Mesodermal cell (in vitro differentiated cells): ENCODE data around the gene CERK.
"Not testable (repeated sequence)": the region's sequence is repeated elsewhere in the genome, so short reads cannot be mapped to it uniquely, and the experiment has no call there.

Experiments used
- H3K27ac ChIP-seq: 2 replicates; pipeline ENCODE4 v1.7.0; 2013; ENCODE audit warnings: mild to moderate bottlenecking, low read depth, low read length, moderate library complexity; ENCODE audit not compliant: severe bottlenecking
- H3K36me3 ChIP-seq: 2 replicates; pipeline ENCODE4 v1.7.1; 2013; ENCODE audit warnings: mild to moderate bottlenecking, low read length, moderate library complexity; ENCODE audit not compliant: control insufficient read depth, insufficient read depth
- H3K4me1 ChIP-seq: one replicate; pipeline ENCODE4 v1.7.1; 2013; ENCODE audit warnings: mild to moderate bottlenecking, low read length; ENCODE audit not compliant: insufficient read depth, control insufficient read depth, poor library complexity, severe bottlenecking
- H3K4me3 ChIP-seq: 2 replicates; pipeline ENCODE4 v1.7.0; 2013; ENCODE audit warnings: low read length, control low read depth, mild to moderate bottlenecking; ENCODE audit not compliant: insufficient read depth, poor library complexity, severe bottlenecking; ENCODE audit errors: extremely low read depth
- H3K9me3 ChIP-seq: 2 replicates; pipeline ENCODE4 v1.7.1; 2013; ENCODE audit warnings: mild to moderate bottlenecking, low read length, moderate library complexity; ENCODE audit not compliant: control insufficient read depth
- WGBS, 2 experiments: methylation state at CpG; one replicate each; pipeline ENCODE4 v1.1.5; 2013; ENCODE audit warnings: missing lambda C conversion rate in 2 of 2; ENCODE audit not compliant: insufficient coverage in 2 of 2; 5-methylcytosine and 5-hydroxymethylcytosine counted together

Gene CERK

DNA sequence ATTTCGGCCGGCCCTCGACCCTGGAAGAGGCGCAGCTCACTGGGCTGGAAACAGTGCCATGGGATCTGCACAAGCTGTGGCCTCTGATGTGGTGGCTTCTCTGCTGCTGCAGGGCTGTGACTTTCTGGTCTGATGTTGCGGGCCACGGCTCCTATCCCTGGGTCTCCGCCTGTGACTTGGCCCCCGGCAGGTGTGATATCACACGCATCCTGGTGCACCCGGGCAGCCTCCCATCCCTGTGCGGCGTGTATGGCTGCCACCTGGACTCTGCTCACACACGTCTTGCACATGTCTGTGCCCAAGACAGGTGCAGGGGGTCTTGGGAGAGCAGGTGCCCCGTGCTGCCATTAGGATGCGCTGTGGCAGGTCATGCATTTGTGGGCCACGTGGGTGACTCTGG is 86.7 kb downstream of the CERK start:
- Histone ChIP-seq H3K4me3 (no peak overlapping the region), H3K4me1 (peaks cover 20% of the 10 kb centered on the region), H3K27ac (no peak overlapping the region), H3K36me3 (no peaks in the 10 kb centered on the region), H3K9me3 (no peaks in the 10 kb centered on the region)
- WGBS, 2 experiments: 95 to 97% methylated on average over 15 to 16 of the region's 16 CpGs

- WGBS, 2 experiments: 94 to 97% methylated on average over 16 to 20 of the region's 25 CpGs
- Histone ChIP-seq H3K4me3 (no peak overlapping the region), H3K9me3 (no peaks in the 10 kb centered on the region), H3K36me3 (no peaks in the 10 kb centered on the region), H3K4me1 (peaks cover 20% of the 10 kb centered on the region), H3K27ac (no peak overlapping the region)
Observed at GRCh38 chr22:46650078-46650810, 87.8 kb downstream of the CERK start.

DNA sequence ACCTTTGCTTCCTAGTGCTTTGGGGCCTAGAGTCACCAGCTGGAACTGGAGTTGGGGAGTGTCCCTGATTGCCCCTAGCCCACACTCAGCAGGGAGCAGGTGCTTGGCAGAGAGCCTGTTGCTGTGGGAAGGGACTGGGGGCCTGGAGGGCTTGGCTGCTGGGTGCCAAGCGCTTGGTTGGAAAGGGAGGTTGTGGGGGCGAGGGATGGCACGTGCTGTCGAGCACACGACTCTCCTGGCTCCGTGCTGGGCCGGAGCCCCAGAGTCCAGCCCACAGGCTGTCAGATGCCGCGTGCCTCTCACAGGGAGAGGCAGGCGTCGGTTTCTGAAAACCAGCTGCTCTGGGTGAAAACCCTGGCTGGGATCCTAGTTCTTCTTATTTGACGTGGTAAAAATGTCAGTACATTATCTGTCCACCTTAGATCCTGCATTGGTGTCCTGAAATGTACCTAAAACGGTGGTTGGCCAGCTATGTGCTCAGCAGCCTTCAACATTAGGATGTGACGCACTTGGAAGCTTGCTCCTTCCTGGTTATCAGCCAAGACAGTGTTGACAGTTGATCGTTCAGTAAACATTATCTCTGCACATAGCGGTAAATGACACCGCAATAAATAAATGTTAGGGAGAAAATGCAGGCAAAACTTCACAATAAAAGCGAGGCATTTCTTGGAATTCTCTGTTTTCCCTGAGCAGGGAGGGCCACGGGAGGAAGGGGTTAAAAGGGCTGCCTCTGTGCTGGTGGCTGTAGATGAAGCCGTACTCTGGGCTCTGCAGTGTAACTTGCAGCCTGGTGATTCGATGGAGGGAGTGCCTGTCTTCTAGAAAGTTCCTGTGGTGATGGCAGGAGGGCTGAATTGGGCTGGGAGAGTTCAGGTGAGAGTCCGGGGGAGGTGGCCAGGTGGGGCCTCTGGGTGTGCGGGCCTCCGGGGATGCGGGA is 88.6 kb downstream of the CERK start:
- Histone ChIP-seq H3K9me3 (no peaks in the 10 kb centered on the region), H3K36me3 (no peaks in the 10 kb centered on the region), H3K4me3 (no peak overlapping the region), H3K27ac (no peak overlapping the region), H3K4me1 (peaks cover 20% of the 10 kb centered on the region)
- WGBS, 2 experiments: 94 to 96% methylated on average over 21 to 25 of the region's 25 CpGs

GRCh38 chr22:46648225-46648820 is 89.7 kb downstream of the CERK start:
- H3K27ac ChIP-seq, H3K9me3 ChIP-seq, H3K36me3 ChIP-seq, H3K4me3 ChIP-seq: not testable (repeated sequence)
- peaks cover 18% of the 10 kb centered on the region for H3K4me1 ChIP-seq
- WGBS, 2 experiments: 84 to 98% methylated on average over 2 of the region's 2 CpGs

DNA sequence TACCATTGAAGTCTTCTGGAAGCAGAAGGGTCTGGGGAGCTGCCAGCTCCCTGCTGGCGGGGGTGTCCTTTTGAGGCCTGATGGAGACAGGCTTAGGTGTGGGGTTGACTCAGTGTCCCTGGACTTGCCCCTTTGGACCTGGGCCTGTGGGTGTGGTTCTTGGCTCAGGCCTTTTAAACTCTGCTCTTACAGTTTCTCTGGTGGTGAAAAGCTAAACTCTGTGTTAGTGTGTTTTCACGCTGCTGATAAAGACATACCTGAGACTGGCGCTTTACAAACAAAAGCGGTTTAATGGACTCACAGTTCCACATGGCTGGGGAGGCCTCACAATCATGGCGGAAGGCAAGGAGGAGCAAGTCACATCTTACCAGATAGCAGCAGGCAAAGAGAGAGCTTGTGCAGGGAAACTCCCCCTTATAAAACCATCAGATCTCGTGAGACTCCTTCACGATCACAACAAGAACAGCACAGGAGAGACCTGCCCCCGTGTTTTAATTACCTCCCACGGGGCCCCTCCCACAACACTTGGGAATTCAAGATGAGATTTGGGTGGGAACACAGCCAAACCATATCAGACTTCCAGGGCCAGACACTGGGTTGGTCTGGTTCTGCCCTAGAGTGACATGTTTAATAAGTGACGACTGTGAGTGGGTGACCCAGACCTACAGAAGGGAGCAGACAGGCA is 91.4 kb downstream of the CERK start:
- H3K4me3 ChIP-seq: no peak overlapping the region
- 93 to 95% methylated on average over 6 to 7 of the region's 10 CpGs for WGBS, 2 experiments
- H3K4me1 ChIP-seq: peaks cover 6% of the 10 kb centered on the region
- H3K36me3 ChIP-seq: no peaks in the 10 kb centered on the region
- H3K27ac ChIP-seq: no peak overlapping the region
- no peaks in the 10 kb centered on the region for H3K9me3 ChIP-seq

DNA sequence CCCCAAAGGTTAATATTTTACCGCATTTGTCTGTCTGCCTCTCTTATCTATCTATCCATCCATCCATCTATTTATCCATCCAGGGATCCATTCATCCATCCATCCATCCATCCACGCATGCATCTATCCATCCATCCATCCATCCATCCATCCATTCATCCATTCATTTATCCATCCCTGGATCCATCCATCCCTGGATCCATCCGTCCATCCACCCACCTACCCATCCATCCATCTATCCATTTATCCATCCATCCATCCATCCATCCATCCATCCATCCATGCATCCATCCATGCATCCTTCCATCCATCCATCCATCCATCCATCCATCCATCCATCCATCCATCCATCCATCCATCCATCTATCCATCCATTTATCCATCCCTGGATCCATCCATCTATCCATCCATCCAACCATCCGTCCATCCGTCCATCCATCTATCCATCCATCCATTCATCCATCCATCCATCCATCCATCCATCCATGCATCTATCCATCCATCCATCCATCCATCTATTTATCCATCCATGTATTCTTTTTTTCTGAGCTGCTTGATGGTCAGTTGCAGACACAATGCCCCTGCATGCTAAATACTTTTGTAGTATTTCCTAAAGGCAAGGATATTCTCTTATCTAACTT is 95.1 kb downstream of the CERK start:
- 92 to 95% methylated on average over 5 of the region's 5 CpGs for WGBS, 2 experiments
- H3K27ac ChIP-seq, H3K4me3 ChIP-seq, H3K9me3 ChIP-seq, H3K4me1 ChIP-seq, H3K36me3 ChIP-seq: not testable (repeated sequence)

GRCh38 chr22:46641811-46642266 is 96.2 kb downstream of the CERK start:
- 95% methylated on average over 7 of the region's 7 CpGs for WGBS, 2 experiments
- H3K4me3 ChIP-seq: no peak overlapping the region

GRCh38 chr22:46640293-46641055 is 97.6 kb downstream of the CERK start:
- H3K9me3 ChIP-seq: no peaks in the 10 kb centered on the region
- H3K4me3 ChIP-seq: no peak overlapping the region
- H3K27ac ChIP-seq: no peak overlapping the region
- peaks cover 5% of the 10 kb centered on the region for H3K4me1 ChIP-seq
- 84 to 87% methylated on average over 8 to 12 of the region's 24 CpGs for WGBS, 2 experiments
- H3K36me3 ChIP-seq: peaks cover 13% of the 10 kb centered on the region

More at GRCh38 chr22:46641811-46642266, 96.2 kb downstream of the CERK start:
- Histone ChIP-seq H3K4me1 (peaks cover 1% of the 10 kb centered on the region), H3K36me3 (peaks cover 10% of the 10 kb centered on the region), H3K27ac (no peak overlapping the region), H3K9me3 (no peaks in the 10 kb centered on the region)

GRCh38 chr22:46639843-46640242 is 98.2 kb downstream of the CERK start:
- H3K4me3 ChIP-seq: no peak overlapping the region
- no peaks in the 10 kb centered on the region for H3K9me3 ChIP-seq
- H3K4me1 ChIP-seq: peaks cover 11% of the 10 kb centered on the region
- no peak overlapping the region for H3K27ac ChIP-seq
- peaks cover 13% of the 10 kb centered on the region for H3K36me3 ChIP-seq
- WGBS, 2 experiments: 82 to 86% methylated on average over 7 to 11 of the region's 11 CpGs
